Endothelial cell of umbilical vein (primary cell): ENCODE data around the gene SLC19A1. TPM values are rescaled to one million over a fixed set of nuclear protein-coding genes. Genes with fewer than 3 reads are reported as not detected.
"Not testable (repeated sequence)": the region's sequence is repeated elsewhere in the genome, so short reads cannot be mapped to it uniquely, and the experiment has no call there.

Experiments used
- BruUV-seq: library from RNA; stranded (reverse); fragments of 400-500 nt; replicated peaks from 2 replicates; lab custom pipeline; 2021; lab: Mats Ljungman, UMichigan
- CTCF ChIA-PET: fragments of 300-600, 350-600 bp; sonication (Branson Sonifier 250); formaldehyde crosslinking; loops from one replicate; lab custom pipeline; 2021; ENCODE audit warnings: antibody characterized with exemption, inconsistent platforms; lab: Charles Lee
- POLR2A ChIA-PET: fragments of 300-600, 350-600 bp; sonication (Branson Sonifier 250); formaldehyde crosslinking; loops from one replicate; lab custom pipeline; 2021; ENCODE audit warnings: antibody characterized with exemption, inconsistent platforms; lab: Charles Lee
- DNase-seq: peaks from one replicate; pipeline ENCODE4 v3.0.0-alpha.2; 2011; ENCODE audit warnings: low read depth, low spot score
- FAIRE-seq: peaks from 2 replicates; lab custom pipeline; 2011; peaks lifted over from hg19 to GRCh38; lab: Jason Lieb, UNC
- H2AFZ ChIP-seq: 2 replicates; pipeline ENCODE4 v1.6.0; 2012; ENCODE audit warnings: low read depth, low read length, control low read depth, inconsistent platforms
- H3K27ac ChIP-seq: 2 replicates; pipeline ENCODE4 v1.5.1; 2011; ENCODE audit warnings: low read depth, mild to moderate bottlenecking, control low read depth, low read length, moderate library complexity; ENCODE audit not compliant: insufficient read depth
- H3K27me3 ChIP-seq, 2 experiments: 2 replicates each; pipeline versions ENCODE4 v1.6.0 to v1.6.1; 2011; ENCODE audit warnings: low read length in 2 of 2, mixed read lengths in 1 of 2; ENCODE audit not compliant: control insufficient read depth in 2 of 2, insufficient read depth in 2 of 2
- H3K36me3 ChIP-seq, 2 experiments: 2 replicates in 1 of 2; 3 replicates in 1 of 2; pipeline ENCODE4 v1.5.1; 2011; ENCODE audit warnings: low read length in 2 of 2, mild to moderate bottlenecking in 1 of 2, moderate library complexity in 1 of 2; ENCODE audit not compliant: control insufficient read depth in 2 of 2, insufficient read depth in 2 of 2; ENCODE audit errors: extremely low read depth in 1 of 2
- H3K4me1 ChIP-seq: 3 replicates; pipeline ENCODE4 v1.5.1; 2011; ENCODE audit warnings: mild to moderate bottlenecking, low read length; ENCODE audit not compliant: control insufficient read depth, insufficient read depth; ENCODE audit errors: extremely low read depth
- H3K4me2 ChIP-seq: 2 replicates; pipeline ENCODE4 v1.6.1; 2011; ENCODE audit warnings: low read length, control low read depth, mixed read lengths; ENCODE audit not compliant: insufficient read depth
- H3K4me3 ChIP-seq, 3 experiments: fragments of 200-600 bp in 1 of 3; sonication (generic), shearing (Covaris generic) in 1 of 3; replicated peaks in 1 of 3; 2 replicates each; pipeline ENCODE4 v1.5.1; 2011 to 2016; ENCODE audit warnings: control low read depth in 3 of 3, low read length in 3 of 3, mild to moderate bottlenecking in 2 of 3, inconsistent platforms in 1 of 3, low read depth in 1 of 3, moderate library complexity in 1 of 3; ENCODE audit not compliant: insufficient read depth in 1 of 3
- H3K79me2 ChIP-seq: 2 replicates; pipeline ENCODE4 v1.6.0; 2012; ENCODE audit warnings: low read length, inconsistent platforms; ENCODE audit not compliant: control insufficient read depth, insufficient read depth
- H3K9ac ChIP-seq: replicated peaks from 2 replicates; pipeline ENCODE3; 2011; ENCODE audit warnings: low read length, control low read depth; ENCODE audit not compliant: insufficient read depth; ENCODE audit errors: extremely low read depth
- H3K9me1 ChIP-seq: replicated peaks from 3 replicates; pipeline ENCODE4 v1.6.0; 2011; ENCODE audit warnings: mild to moderate bottlenecking, low read length; ENCODE audit not compliant: control insufficient read depth, insufficient read depth; ENCODE audit errors: extremely low read depth
- H3K9me3 ChIP-seq: replicated peaks from 2 replicates; pipeline ENCODE4 v1.5.1; 2012; ENCODE audit warnings: low read length, inconsistent platforms; ENCODE audit not compliant: control insufficient read depth, insufficient read depth
- H4K20me1 ChIP-seq: replicated peaks from 2 replicates; pipeline ENCODE3; 2011; ENCODE audit warnings: mild to moderate bottlenecking, low read length; ENCODE audit not compliant: control insufficient read depth, insufficient read depth; ENCODE audit errors: extremely low read depth
- FOS ChIP-seq: IDR thresholded peaks from 2 replicates; pipeline ENCODE4 v1.6.1; 2011; ENCODE audit warnings: mild to moderate bottlenecking, low read length, moderate library complexity, borderline replicate concordance; ENCODE audit not compliant: insufficient read depth
- MAX ChIP-seq: IDR thresholded peaks from 2 replicates; pipeline ENCODE4 v1.6.1; 2011; ENCODE audit not compliant: insufficient read depth, insufficient read length
- MYC ChIP-seq: IDR thresholded peaks from one replicate; pipeline ENCODE4 v1.6.1; 2011; ENCODE audit warnings: mild to moderate bottlenecking, low read depth, low read length
- dilution Hi-C: fragments of 300-500 bp; cut with MboI; formaldehyde crosslinking; loops from one replicate; pipeline ENCODE4 v1.15.0; 2019; ENCODE audit warnings: low sequenced_read_pairs; ENCODE audit not compliant: extremely low pct_ligation_motif_present
- intact Hi-C: fragments of 100-400 bp; cut with micrococcal nuclease; formaldehyde crosslinking; loops from one replicate; pipeline ENCODE4 v1.10.0; 2022
- polyA plus RNA-seq, 4 experiments: library from polyadenylated mRNA; depleted of rRNA in 3 of 4; stranded (reverse) in 3 of 4; unstranded in 1 of 4; fragments of >200 nt; gene quantifications; 2 replicates each; pipeline versions ENCODE4 v1.2.1 to v1.2.3, GENCODE V29; 2011 to 2012; ENCODE audit warnings: missing spikeins in 1 of 4
- total RNA-seq: library from RNA; stranded (reverse); gene quantifications from 2 replicates; pipeline ENCODE4 v1.2.3, GENCODE V29; 2021
- TF ChIP-seq, protein P1 (sequence below), 2 donors: IDR thresholded peaks; 1 replicate in 1 of 2; 2 replicates in 1 of 2; pipeline ENCODE4 v1.5.1; 2011; ENCODE audit warnings: low read length in 2 of 2, mild to moderate bottlenecking in 2 of 2, moderate library complexity in 2 of 2, control low read depth in 1 of 2, inconsistent platforms in 1 of 2, low read depth in 1 of 2; ENCODE audit not compliant: insufficient read depth in 1 of 2; ENCODE audit errors: extremely low read depth in 1 of 2

The SLC19A1 gene
- total and polyA plus RNA-seq, 2 donors (not counting 3 experiments of a cell fraction or from before 2014, with no cell fraction given) = 36.3 to 54.6 TPM

GRCh38 chr21:45568383-45568782 is 26.1 kb upstream of the SLC19A1 start:
- intact Hi-C loops (no loop called here), dilution Hi-C loops (no loop called here)
- no peaks in the 10 kb centered on the region for H4K20me1 ChIP-seq
- no peaks in the 10 kb centered on the region for H3K79me2 ChIP-seq
- TF ChIP-seq FOS (no peak), MAX (no peak), MYC (no peak)
- TF ChIP-seq, protein P1, sequence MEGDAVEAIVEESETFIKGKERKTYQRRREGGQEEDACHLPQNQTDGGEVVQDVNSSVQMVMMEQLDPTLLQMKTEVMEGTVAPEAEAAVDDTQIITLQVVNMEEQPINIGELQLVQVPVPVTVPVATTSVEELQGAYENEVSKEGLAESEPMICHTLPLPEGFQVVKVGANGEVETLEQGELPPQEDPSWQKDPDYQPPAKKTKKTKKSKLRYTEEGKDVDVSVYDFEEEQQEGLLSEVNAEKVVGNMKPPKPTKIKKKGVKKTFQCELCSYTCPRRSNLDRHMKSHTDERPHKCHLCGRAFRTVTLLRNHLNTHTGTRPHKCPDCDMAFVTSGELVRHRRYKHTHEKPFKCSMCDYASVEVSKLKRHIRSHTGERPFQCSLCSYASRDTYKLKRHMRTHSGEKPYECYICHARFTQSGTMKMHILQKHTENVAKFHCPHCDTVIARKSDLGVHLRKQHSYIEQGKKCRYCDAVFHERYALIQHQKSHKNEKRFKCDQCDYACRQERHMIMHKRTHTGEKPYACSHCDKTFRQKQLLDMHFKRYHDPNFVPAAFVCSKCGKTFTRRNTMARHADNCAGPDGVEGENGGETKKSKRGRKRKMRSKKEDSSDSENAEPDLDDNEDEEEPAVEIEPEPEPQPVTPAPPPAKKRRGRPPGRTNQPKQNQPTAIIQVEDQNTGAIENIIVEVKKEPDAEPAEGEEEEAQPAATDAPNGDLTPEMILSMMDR (IDR thresholded peaks at IDR 0.05; ENCODE audit: extremely low read depth in 1 of 2, insufficient read depth in 1 of 2, low read depth in 1 of 2, low read length in 2 of 2) = no peak
- CTCF ChIA-PET = interaction anchor here (2.3 kb wide), 1 partner anchor 12 kb away, joined by 10 read pairs; no protein-coding TSS in a partner anchor
- no peak overlapping the region for H3K4me2 ChIP-seq
- POLR2A ChIA-PET = no interaction called here
- H3K9ac ChIP-seq = no peak overlapping the region
- DNase-seq (no peak), FAIRE-seq (no peak)
- no peaks in the 10 kb centered on the region for H3K9me3 ChIP-seq
- no peaks in the 10 kb centered on the region for H3K9me1 ChIP-seq
- H3K36me3 ChIP-seq = no peaks in the 10 kb centered on the region
- no TSS peak for BruUV-seq
- no peak overlapping the region for H3K4me3 ChIP-seq
- no peak overlapping the region for H3K27ac ChIP-seq
- H3K27me3 ChIP-seq = peaks cover 4 to 24% of the 10 kb centered on the region in 2 experiments
- no peak overlapping the region for H2AFZ ChIP-seq
- H3K4me1 ChIP-seq = no peaks in the 10 kb centered on the region

- H3K9me1 ChIP-seq, DNase-seq, H3K4me3 ChIP-seq, BruUV-seq, H3K79me2 ChIP-seq, H3K9ac ChIP-seq, H2AFZ ChIP-seq, H3K36me3 ChIP-seq, H3K27ac ChIP-seq, FAIRE-seq, H4K20me1 ChIP-seq, intact Hi-C loops, H3K4me2 ChIP-seq, POLR2A ChIA-PET, H3K9me3 ChIP-seq, H3K4me1 ChIP-seq, dilution Hi-C loops: not testable (repeated sequence)
- CTCF ChIA-PET = interaction anchor here (1.1 to 2.0 kb wide), 2 partner anchors 9 to 32 kb away, joined by 3 to 6 read pairs; no protein-coding TSS in a partner anchor
- H3K27me3 ChIP-seq = peaks cover 15 to 40% of the 10 kb centered on the region in 2 experiments
These were observed 21.9 kb upstream of the SLC19A1 start for GRCh38 chr21:45564137-45564536.
